Vagina (tissue), 2 donors: ENCODE data around the gene SCCPDH.

Source experiments
- POLR2A ChIP-seq, 2 donors: fragments of 450-650 bp; IDR thresholded peaks; one replicate each; pipeline ENCODE4 v1.6.1; 2017; ENCODE audit warnings: antibody characterized with exemption in 2 of 2, mild to moderate bottlenecking in 2 of 2, moderate library complexity in 2 of 2
- POLR2AphosphoS5 ChIP-seq, 2 donors: sonication (generic); formaldehyde crosslinking; IDR thresholded peaks; one replicate each; pipeline ENCODE4 v1.9.0; 2017; ENCODE audit warnings: antibody characterized with exemption in 2 of 2, mild to moderate bottlenecking in 2 of 2, low read depth in 1 of 2; ENCODE audit not compliant: insufficient read depth in 1 of 2
- TF ChIP-seq, protein P1 (sequence below), 3 experiments: fragments of 450-650 bp in 2 of 3; fragments of 200-600 bp in 1 of 3; sonication (generic) in 1 of 3; IDR thresholded peaks; one replicate each; pipeline ENCODE4 v1.5.1; 2017 to 2019; ENCODE audit warnings: antibody characterized with exemption in 3 of 3, mild to moderate bottlenecking in 2 of 3, moderate library complexity in 2 of 3

GRCh38 chr1:246811985-246812384 lies 87.8 kb downstream of the SCCPDH start:
- TF ChIP-seq POLR2A (IDR thresholded peaks at IDR 0.05), result no peak
- TF ChIP-seq, protein P1, sequence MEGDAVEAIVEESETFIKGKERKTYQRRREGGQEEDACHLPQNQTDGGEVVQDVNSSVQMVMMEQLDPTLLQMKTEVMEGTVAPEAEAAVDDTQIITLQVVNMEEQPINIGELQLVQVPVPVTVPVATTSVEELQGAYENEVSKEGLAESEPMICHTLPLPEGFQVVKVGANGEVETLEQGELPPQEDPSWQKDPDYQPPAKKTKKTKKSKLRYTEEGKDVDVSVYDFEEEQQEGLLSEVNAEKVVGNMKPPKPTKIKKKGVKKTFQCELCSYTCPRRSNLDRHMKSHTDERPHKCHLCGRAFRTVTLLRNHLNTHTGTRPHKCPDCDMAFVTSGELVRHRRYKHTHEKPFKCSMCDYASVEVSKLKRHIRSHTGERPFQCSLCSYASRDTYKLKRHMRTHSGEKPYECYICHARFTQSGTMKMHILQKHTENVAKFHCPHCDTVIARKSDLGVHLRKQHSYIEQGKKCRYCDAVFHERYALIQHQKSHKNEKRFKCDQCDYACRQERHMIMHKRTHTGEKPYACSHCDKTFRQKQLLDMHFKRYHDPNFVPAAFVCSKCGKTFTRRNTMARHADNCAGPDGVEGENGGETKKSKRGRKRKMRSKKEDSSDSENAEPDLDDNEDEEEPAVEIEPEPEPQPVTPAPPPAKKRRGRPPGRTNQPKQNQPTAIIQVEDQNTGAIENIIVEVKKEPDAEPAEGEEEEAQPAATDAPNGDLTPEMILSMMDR (IDR thresholded peaks at IDR 0.05), result no peak
- TF ChIP-seq POLR2AphosphoS5 (IDR thresholded peaks at IDR 0.05; ENCODE audit: insufficient read depth in 1 of 2, low read depth in 1 of 2), result no peak
